Tibial artery (tissue), 4 donors: Measurements from ENCODE around the gene PDE11A.

Source experiments
- DNase-seq, 2 donors: peaks; one replicate each; pipeline ENCODE4 v3.0.0-alpha.2; 2019
- H3K27ac ChIP-seq, 2 donors: fragments of 200-600 bp; sonication (generic) in 1 of 2; 1 replicate in 1 of 2; 2 replicates in 1 of 2; pipeline ENCODE4 v1.5.1; 2018 to 2019; ENCODE audit warnings: mild to moderate bottlenecking in 1 of 2
- H3K27me3 ChIP-seq, 2 donors: fragments of 200-600 bp; sonication (generic) in 1 of 2; one replicate each; pipeline versions ENCODE4 v1.5.1 to v1.6.0; 2016 to 2019
- H3K36me3 ChIP-seq, 3 donors: fragments of 200-600 bp; sonication (generic) in 2 of 3; one replicate each; pipeline ENCODE4 v1.5.1; 2016 to 2019; ENCODE audit warnings: mild to moderate bottlenecking in 2 of 3
- H3K4me1 ChIP-seq, 4 donors: fragments of 200-600 bp; sonication (generic) in 2 of 4; 1 replicate in 3 of 4; 2 replicates in 1 of 4; pipeline ENCODE4 v1.5.1; 2016 to 2019
- H3K4me3 ChIP-seq, 2 donors: fragments of 200-600 bp; sonication (generic) in 1 of 2; 1 replicate in 1 of 2; 2 replicates in 1 of 2; pipeline ENCODE4 v1.5.1; 2018 to 2019; ENCODE audit warnings: mild to moderate bottlenecking in 2 of 2
- H3K9me3 ChIP-seq, 3 donors: fragments of 200-600 bp; sonication (generic) in 1 of 3; one replicate each; pipeline ENCODE4 v1.5.1; 2016 to 2019
- intact Hi-C: fragments of 100-400 bp; cut with DNase I; formaldehyde crosslinking; loops from one replicate; pipeline ENCODE4 v1.15.0; 2023; ENCODE audit warnings: low total_unique reads
- TF ChIP-seq, protein P1 (sequence below), 2 experiments: fragments of 200-600 bp in 1 of 2; fragments of 450-650 bp in 1 of 2; IDR thresholded peaks; one replicate each; pipeline ENCODE4 v1.5.1; 2017 to 2019; ENCODE audit warnings: antibody characterized with exemption in 2 of 2, mild to moderate bottlenecking in 1 of 2, moderate library complexity in 1 of 2

Gene PDE11A

DNA sequence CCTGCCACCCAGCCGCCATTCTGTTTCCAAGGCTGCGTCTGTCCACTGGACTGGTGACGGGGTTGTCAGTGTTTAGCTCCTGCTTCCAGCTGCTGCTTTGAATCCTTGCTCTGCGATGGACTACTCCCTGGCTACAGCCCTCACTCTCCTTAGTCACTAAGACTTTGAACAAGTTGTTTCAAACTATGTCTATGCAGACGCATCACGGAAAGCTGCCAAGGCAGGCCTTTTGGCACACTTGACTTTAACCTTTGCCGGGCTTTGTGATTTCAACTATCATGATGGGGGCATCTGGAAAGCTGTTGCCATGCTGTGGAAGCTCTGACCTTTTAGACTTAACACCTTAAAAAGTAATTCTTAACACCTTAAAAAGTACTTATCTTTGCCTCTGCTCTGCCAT lies 54.4 kb downstream of the PDE11A start:
- TF ChIP-seq, protein P1, sequence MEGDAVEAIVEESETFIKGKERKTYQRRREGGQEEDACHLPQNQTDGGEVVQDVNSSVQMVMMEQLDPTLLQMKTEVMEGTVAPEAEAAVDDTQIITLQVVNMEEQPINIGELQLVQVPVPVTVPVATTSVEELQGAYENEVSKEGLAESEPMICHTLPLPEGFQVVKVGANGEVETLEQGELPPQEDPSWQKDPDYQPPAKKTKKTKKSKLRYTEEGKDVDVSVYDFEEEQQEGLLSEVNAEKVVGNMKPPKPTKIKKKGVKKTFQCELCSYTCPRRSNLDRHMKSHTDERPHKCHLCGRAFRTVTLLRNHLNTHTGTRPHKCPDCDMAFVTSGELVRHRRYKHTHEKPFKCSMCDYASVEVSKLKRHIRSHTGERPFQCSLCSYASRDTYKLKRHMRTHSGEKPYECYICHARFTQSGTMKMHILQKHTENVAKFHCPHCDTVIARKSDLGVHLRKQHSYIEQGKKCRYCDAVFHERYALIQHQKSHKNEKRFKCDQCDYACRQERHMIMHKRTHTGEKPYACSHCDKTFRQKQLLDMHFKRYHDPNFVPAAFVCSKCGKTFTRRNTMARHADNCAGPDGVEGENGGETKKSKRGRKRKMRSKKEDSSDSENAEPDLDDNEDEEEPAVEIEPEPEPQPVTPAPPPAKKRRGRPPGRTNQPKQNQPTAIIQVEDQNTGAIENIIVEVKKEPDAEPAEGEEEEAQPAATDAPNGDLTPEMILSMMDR (IDR thresholded peaks at IDR 0.05) = no peak
- no peak overlapping the region for H3K4me3 ChIP-seq
- no peaks in the 10 kb centered on the region for H3K27me3 ChIP-seq
- H3K27ac ChIP-seq = no peak overlapping the region
- no peak for DNase-seq
- no peaks in the 10 kb centered on the region for H3K9me3 ChIP-seq
- no peaks in the 10 kb centered on the region for H3K4me1 ChIP-seq
- no peaks in the 10 kb centered on the region for H3K36me3 ChIP-seq
- intact Hi-C loops = no loop called here

DNA sequence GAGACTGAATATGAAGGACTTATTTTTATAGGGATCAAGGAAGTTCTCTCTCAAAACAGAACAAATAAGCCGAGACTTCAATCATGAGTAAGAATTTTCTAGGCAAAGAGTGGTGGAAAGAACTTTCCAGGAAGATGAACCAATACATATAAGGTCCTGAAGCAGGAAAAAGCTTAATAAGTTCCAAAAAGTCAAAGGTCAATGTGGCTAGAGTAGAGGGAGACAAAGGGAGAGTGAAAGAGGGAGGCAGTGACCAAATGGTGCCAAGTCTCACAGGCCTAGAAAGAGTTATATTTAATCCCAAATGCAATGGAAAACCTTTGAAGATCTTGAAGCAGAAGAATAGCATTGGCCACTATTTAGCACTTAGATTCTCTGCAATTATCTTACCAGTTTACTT lies 56.0 kb downstream of the PDE11A start:
- intact Hi-C loops = no loop called here
- DNase-seq = no peak
- TF ChIP-seq, protein P1 (IDR thresholded peaks at IDR 0.05) = no peak
- H3K27me3 ChIP-seq = no peaks in the 10 kb centered on the region
- H3K36me3 ChIP-seq = no peaks in the 10 kb centered on the region
- H3K27ac ChIP-seq = no peak overlapping the region
- no peaks in the 10 kb centered on the region for H3K4me1 ChIP-seq
- no peak overlapping the region for H3K4me3 ChIP-seq
- H3K9me3 ChIP-seq = no peaks in the 10 kb centered on the region

DNA sequence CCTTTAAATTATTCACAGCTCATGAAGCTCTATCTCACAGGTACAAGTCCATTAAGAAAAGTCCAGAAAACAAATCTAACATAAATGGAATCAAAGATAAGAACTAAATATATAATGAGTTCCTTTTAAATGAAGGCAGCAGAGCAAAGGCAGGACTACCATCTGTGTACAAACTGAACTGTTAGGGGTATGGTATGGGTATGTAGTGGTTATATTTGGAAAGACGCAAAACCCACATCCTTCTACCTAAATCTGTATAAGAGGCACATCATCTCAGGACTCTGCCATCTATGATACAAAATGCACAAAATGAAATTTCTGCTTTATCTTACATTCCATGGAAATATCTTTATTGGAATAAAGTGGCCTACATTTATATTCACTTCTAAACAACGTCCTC lies 59.9 kb downstream of the PDE11A start:
- TF ChIP-seq, protein P1 (IDR thresholded peaks at IDR 0.05) = no peak
- no peak for DNase-seq
- H3K27ac ChIP-seq = no peak overlapping the region
- H3K9me3 ChIP-seq = no peaks in the 10 kb centered on the region
- intact Hi-C loops = no loop called here
- H3K36me3 ChIP-seq = no peaks in the 10 kb centered on the region
- H3K27me3 ChIP-seq = no peaks in the 10 kb centered on the region
- no peaks in the 10 kb centered on the region for H3K4me1 ChIP-seq
- H3K4me3 ChIP-seq = no peak overlapping the region

- Histone ChIP-seq H3K4me3 (no peak overlapping the region), H3K27me3 (no peaks in the 10 kb centered on the region), H3K27ac (no peak overlapping the region), H3K4me1 (no peaks in the 10 kb centered on the region), H3K36me3 (no peaks in the 10 kb centered on the region), H3K9me3 (no peaks in the 10 kb centered on the region)
- TF ChIP-seq, protein P1 (IDR thresholded peaks at IDR 0.05) = no peak
- no peak for DNase-seq
- intact Hi-C loops = no loop called here
Measured at GRCh38 chr2:178009813-178010212, 62.8 kb downstream of the PDE11A start.

GRCh38 chr2:178008636-178009289 lies 63.8 kb downstream of the PDE11A start:
- no peak for DNase-seq
- H3K4me1 ChIP-seq = no peaks in the 10 kb centered on the region
- intact Hi-C loops = no loop called here
- H3K9me3 ChIP-seq = no peaks in the 10 kb centered on the region
- H3K4me3 ChIP-seq = no peak overlapping the region
- H3K36me3 ChIP-seq = no peaks in the 10 kb centered on the region
- H3K27ac ChIP-seq = no peak overlapping the region
- TF ChIP-seq, protein P1 (IDR thresholded peaks at IDR 0.05) = no peak
- H3K27me3 ChIP-seq = no peaks in the 10 kb centered on the region

DNA sequence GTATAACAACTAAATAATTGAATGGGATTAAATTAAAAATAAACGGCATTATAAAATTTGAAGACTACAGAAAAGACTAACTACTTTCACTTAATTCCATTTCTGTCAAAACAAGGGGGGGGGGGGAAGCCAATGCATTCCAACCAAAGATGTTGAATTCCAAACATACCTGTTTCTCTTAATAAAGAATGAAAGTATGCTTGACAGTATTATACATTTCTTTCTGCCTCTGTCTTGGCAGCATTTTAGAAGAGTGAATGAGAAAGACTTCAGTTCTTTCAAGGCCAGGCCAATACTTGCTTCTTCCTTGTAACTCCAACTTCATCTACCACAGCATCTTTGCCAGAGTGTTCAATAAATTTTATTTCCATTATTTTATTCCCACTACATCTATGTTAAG lies 65.9 kb downstream of the PDE11A start:
- intact Hi-C loops = no loop called here
- Histone ChIP-seq H3K27ac (no peak overlapping the region), H3K9me3 (no peaks in the 10 kb centered on the region), H3K27me3 (no peaks in the 10 kb centered on the region), H3K4me3 (no peak overlapping the region), H3K4me1 (no peaks in the 10 kb centered on the region), H3K36me3 (no peaks in the 10 kb centered on the region)
- no peak for DNase-seq
- TF ChIP-seq, protein P1 (IDR thresholded peaks at IDR 0.05) = no peak
